Putamen (tissue), 1 donor: ENCODE results near the gene TMEM35B.
"Not testable (repeated sequence)": the region's sequence is repeated elsewhere in the genome, so short reads cannot be mapped to it uniquely, and the experiment has no call there.

Experiments used
- DNase-seq: peaks from one replicate; pipeline ENCODE4 v3.0.0-alpha.2; 2016; ENCODE audit warnings: low spot score

The TMEM35B gene

DNA sequence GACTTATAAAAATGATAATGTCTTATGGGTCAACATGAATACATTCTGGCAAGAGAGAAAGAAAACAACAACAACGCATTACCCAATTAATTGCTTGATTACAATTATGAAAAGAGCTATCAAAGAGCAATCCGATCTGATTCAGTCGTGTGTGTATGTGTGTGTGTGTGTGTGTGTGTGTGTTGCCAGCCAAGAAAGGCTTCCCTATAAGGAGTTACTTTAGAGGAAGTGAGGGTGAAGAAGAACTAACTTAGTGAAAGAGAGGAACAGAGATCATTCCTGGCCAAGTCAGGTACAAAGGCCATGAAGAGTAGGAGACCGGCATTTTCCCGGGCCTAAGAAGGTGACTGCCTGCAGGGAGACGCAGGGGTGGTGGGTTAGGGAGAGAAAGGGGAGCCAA lies 9.4 kb downstream of the TMEM35B start:
- DNase-seq: no peak

DNA sequence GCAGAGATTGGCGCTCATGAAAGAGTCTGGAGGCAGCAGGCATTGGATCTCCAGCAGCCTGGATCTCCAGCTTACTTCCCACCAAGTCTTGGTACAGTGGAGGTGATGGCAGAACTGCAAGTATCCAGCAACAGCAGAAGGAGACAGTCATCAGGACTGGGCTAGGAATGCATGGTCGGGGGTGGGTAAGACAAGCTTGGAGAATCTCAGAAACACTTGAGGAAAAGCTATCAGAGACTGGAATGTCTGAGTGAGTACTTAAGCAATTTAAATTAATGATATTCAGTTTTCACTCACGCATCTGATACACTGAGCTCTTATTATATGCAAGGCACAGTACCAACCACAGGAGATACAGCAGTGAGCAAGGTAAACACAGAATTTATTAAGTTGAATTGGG lies 9.8 kb downstream of the TMEM35B start:
- no peak for DNase-seq

DNA sequence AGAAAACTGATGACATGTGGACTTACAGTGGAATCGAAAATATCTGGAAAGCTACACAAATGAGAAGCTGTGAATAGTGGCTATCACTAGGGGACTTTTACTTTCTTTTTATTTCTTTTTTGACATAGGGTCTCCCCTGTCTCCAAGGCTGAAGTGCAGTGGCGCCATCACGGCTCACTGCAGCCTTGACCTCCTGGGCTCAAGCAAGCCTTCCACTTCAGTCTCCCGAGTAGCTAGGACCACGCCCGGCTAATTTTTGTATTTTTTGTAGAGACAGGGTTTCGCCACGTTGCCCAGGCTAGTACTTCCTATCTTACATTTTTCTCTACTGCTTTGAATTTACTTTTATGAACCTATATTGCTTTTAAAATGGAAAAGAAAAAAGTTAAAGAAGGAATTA lies 10.5 kb downstream of the TMEM35B start:
- DNase-seq: no peak

DNA sequence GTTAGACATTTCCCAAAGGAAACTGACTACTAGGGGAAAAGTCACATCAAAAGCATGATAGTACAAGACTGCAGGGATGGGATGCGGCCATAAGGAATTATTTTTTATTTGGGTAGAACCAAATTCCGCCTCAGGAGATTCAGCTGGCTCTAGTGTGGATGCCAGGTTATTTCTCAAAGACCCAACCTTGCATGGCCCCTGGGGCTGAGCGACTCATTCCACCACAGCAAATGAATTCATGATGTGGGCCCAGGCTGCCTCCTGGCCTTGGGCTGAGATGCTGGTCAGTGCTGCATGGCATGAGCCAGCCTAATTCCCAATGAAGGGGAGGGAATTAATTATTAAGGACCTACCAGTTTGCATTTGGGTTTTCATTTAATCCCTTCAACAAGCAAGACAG lies 11.8 kb downstream of the TMEM35B start:
- no peak for DNase-seq

DNA sequence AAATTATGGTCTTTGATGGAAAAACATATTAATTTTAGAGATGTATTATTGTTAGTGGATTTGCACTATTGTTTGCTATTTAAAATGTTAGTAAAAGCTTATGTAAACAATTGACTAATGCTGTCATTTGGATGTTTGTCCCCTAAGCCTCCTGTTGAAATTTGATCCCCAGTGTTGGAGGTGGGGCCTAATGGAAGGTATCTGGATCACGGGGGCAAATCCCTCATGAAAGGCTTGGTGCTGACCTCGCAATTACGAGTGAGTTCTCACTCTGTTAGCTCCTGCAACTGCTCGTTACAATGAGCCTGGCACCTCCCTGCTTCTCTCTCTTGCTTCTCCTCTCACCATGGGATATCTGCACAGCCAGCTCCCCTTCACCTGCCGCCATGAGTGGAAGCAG lies 14.3 kb downstream of the TMEM35B start:
- no peak for DNase-seq

DNA sequence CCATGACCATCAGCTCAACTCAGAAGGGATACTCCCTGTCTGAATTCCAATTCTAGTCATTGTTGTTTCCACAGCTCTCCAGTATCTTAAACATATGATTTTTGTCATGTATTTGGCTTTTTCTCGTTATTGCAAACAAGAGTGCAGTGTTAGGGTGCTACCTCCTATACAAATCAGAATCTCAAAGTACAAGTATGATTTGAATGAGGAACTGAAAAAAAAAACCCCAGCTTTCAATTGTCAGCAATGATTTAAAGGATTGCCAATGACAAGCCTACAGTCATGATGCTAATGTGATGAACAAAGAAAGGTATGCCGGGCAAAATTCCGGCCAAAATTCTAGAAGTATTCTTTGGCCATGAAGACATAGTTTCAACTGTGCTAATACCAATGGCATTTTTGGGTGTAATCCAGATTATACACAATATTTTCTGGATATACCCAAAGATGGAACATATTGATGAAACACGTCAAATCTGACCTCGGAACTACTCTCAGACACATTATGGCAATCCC lies 14.9 kb downstream of the TMEM35B start:
- DNase-seq: no peak

DNA sequence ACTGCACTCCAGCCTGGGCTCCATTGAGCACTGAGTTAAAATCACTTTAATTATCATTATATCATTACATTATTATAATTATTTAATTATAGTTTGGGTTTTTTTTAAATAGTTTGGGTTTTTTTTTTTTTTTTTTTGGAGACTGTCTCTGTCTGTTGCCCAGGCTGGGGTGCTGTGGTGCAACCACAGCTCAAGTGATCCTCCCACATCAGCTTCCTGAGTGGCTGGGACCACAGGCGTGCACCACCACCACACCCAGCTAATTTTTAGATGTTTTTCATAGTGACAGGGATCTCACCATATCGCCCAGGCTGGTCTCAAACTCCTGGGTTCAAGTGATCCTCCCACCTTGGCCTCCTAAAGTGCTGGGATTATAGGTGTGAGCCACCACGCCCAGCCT lies 16.9 kb downstream of the TMEM35B start:
- DNase-seq: not testable (repeated sequence)

DNA sequence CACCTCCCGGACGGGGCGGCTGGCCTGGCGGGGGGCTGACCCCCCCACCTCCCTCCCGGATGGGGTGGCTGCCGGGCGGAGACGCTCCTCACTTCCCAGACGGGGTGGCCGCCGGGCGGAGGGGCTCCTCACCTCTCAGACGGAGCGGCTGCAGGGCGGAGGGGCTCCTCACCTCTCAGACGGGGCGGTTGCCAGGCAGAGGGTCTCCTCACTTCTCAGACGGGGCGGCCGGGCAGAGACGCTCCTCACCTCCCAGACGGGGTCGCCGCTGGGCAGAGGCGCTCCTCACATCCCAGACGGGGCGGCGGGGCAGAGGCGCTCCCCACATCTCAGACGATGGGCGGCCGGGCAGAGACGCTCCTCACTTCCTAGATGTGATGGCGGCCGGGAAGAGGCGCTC lies 17.5 kb downstream of the TMEM35B start:
- not testable (repeated sequence) for DNase-seq

DNA sequence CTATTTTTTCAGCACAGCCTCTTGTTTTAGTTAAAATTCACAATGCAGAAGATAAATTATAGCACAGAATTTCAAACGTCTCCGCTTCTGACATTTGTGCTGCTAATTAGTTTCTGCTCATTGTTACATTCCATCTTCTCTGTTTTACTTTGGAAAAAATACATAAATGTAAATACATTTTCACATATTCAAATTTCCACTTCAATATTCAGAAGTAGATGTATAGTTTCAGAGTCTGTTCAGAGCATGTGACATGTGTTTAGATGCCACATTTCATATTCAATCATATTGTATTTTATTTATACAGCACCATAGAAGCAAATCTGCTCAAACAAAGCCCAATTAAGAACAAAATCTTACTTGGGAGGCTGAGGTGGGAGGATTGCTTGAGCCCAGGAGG lies 19.6 kb downstream of the TMEM35B start:
- no peak for DNase-seq

DNA sequence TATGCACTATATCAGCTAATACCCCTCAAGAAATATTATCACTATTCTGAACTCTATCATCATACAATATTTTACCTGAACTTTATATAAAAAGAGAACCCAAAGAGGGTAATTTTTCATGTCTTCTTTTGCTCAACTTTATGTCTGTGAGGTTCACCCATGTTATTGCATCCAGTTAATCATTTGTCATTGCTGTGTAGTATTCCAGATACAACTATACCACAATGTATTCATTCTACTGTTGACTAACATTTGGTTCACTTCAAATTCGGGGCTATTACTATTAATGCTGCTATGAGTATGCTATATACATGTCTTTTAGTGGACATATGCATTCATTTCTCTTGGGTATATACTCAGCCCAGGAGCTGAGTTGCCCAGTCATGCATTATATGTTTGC lies 34.7 kb downstream of the TMEM35B start:
- no peak for DNase-seq

DNA sequence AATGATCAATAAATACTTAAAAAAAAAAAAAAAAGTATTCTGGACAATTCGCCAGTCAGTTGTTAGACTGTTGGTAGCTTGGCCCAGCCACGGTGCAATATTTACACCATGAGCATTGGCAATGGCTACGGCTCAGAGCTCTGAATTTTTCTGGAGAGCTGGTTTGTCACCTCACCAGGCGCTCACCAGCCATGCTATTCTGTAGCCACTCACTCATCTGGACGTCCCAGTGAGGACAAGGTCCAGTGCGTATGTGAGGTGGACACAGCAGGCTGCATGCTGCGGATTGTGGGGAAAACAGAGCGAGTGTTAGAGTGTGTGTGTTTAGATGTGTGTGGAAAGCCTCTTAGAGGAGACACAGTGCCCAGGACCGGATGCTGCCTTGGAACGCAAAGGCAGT lies 36.4 kb downstream of the TMEM35B start:
- DNase-seq: not testable (repeated sequence)

DNA sequence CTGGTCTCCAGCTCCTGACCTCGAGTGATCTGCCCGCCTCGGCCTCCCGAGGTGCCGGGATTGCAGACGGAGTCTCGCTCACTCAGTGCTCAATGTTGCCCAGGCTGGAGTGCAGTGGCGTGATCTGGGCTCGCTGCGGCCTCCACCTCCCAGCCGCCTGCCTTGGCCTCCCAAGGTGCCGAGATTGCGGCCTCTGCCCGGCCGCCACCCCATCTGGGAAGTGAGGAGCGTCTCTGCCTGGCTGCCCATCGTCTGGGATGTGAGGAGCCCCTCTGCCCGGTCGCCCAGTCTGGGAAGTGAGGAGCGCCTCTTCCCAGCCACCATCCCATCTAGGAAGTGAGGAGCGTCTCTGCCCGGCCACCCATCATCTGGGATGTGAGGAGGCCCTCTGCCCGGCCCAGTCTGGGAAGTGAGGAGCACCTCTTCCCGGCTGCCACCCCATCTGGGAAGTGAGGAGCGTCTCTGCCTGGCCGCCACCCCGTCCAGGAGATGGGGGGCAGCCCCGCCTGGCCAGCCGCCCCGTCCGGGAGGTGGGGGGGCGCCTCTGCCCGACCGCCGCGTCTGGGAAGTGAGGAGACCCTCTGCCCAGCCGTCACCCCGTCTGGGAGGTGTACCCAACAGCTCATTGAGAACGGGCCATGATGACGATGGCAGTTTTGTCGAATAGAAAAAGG lies 37.4 kb downstream of the TMEM35B start:
- not testable (repeated sequence) for DNase-seq

DNA sequence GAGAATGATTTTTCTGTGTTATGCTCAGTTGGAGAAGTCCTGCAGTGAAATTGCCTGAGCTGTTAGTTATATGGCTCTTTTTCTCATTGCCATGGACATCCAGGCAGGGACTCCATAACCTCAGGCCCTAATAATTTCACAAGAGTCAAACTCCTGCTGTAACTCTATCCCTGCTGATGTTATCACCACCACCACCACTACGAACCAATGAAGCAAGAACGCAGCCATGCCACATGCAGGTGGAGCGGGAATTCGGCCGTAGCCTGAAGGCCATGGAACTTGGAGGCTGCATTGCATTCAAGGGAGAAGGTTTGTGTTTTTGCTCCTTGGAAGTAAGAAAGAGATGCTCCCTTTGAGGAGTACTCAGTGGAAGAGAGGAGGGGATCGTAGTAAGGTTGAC lies 38.9 kb downstream of the TMEM35B start:
- no peak for DNase-seq

DNA sequence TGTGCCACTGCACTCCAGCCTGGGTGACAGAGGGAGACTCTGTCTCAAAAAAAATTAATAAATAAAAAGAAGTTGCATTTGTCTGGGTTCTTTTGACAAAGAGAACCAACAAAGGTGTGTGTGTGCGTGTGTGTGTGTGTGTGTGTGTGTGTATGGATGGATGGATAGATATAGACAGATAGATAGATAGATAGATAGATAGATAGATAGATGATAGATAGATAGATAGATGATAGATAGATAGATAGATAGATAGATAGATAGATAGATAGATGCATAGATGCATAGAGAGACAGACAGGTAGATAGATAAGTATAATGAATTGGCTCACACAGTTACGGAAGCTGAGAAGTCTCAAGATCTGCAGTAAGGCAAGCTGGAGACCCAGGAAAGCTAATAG lies 43.3 kb downstream of the TMEM35B start:
- not testable (repeated sequence) for DNase-seq
